ENCODE results near the gene FIBCD1. TPM values are rescaled to one million over a fixed set of nuclear protein-coding genes. Genes with fewer than 3 reads are reported as not detected.

The FIBCD1 gene
- total RNA-seq, 4 donors from 2014 or later: 0.40 to 0.83 (median 0.42) TPM; not detected in 1

- peaks cover 27 to 58% (median 34%) of the 10 kb centered on the region in 4 donors for H3K36me3 ChIP-seq
- no peaks in the 10 kb centered on the region for H3K27me3 ChIP-seq
- WGBS: 34% methylated on average over 22 of the region's 22 CpGs
- TF ChIP-seq EP300 (IDR thresholded peaks at IDR 0.05): no peak
- TF ChIP-seq POLR2AphosphoS5 (IDR thresholded peaks at IDR 0.05): peak; percentile 74 to 76
- TF ChIP-seq POLR2A (IDR thresholded peaks at IDR 0.05; ENCODE audit: low read depth): no peak
- TF ChIP-seq CTCF (IDR thresholded peaks at IDR 0.05): no peak
- H3K9me3 ChIP-seq: no peaks in the 10 kb centered on the region
- peak overlapping the region in 1 of 4 donors; percentile 12 for H3K4me3 ChIP-seq
- no peak for DNase-seq (ENCODE audit: extremely low spot score)
- H3K4me1 ChIP-seq: peaks cover 51 to 89% (median 81%) of the 10 kb centered on the region in 4 donors
- H3K27ac ChIP-seq (replicated peaks in 1 of 4): peak overlapping the region; percentile 76 to 84 (median 82)
- intact Hi-C loops (cut with DNase I): no loop called here
Measured at GRCh38 chr9:130857864-130858738, 80.9 kb downstream of the FIBCD1 start.

GRCh38 chr9:130856474-130856873 is 82.6 kb downstream of the FIBCD1 start:
- Histone ChIP-seq H3K4me1 (peaks cover 36 to 87% (median 81%) of the 10 kb centered on the region in 4 donors), H3K36me3 (peaks cover 27 to 47% (median 28%) of the 10 kb centered on the region in 4 donors), H3K27ac (replicated peaks in 1 of 4) (peak overlapping the region in 3 of 4 donors; percentile 28 to 84 (median 83)), H3K27me3 (no peaks in the 10 kb centered on the region), H3K4me3 (no peak overlapping the region), H3K9me3 (no peaks in the 10 kb centered on the region)
- intact Hi-C loops (cut with DNase I): no loop called here
- 74% methylated on average over 8 of the region's 8 CpGs for WGBS
- TF ChIP-seq EP300 (IDR thresholded peaks at IDR 0.05) (no peak), POLR2AphosphoS5 (IDR thresholded peaks at IDR 0.05) (no peak), POLR2A (IDR thresholded peaks at IDR 0.05; ENCODE audit: low read depth) (no peak), CTCF (IDR thresholded peaks at IDR 0.05) (no peak)
- DNase-seq (ENCODE audit: extremely low spot score): no peak

GRCh38 chr9:130854835-130855234 is 84.2 kb downstream of the FIBCD1 start:
- no peaks in the 10 kb centered on the region for H3K9me3 ChIP-seq
- H3K36me3 ChIP-seq: peaks cover 27 to 44% (median 28%) of the 10 kb centered on the region in 4 donors
- H3K4me3 ChIP-seq: no peak overlapping the region
- intact Hi-C loops (cut with DNase I): no loop called here
- 93% methylated on average over 9 of the region's 9 CpGs for WGBS
- no peak for TF ChIP-seq POLR2A (IDR thresholded peaks at IDR 0.05; ENCODE audit: low read depth)
- no peak for TF ChIP-seq EP300 (IDR thresholded peaks at IDR 0.05)
- TF ChIP-seq CTCF (IDR thresholded peaks at IDR 0.05): no peak
- TF ChIP-seq POLR2AphosphoS5 (IDR thresholded peaks at IDR 0.05): no peak
- peak overlapping the region in 3 of 4 donors; percentile 2 to 10 (median 8) for H3K27ac ChIP-seq (replicated peaks in 1 of 4)
- H3K4me1 ChIP-seq: peaks cover 20 to 87% (median 81%) of the 10 kb centered on the region in 4 donors
- H3K27me3 ChIP-seq: no peaks in the 10 kb centered on the region
- DNase-seq (ENCODE audit: extremely low spot score): no peak

- no peaks in the 10 kb centered on the region for H3K27me3 ChIP-seq
- H3K9me3 ChIP-seq: no peaks in the 10 kb centered on the region
- TF ChIP-seq CTCF (IDR thresholded peaks at IDR 0.05) (no peak), POLR2AphosphoS5 (IDR thresholded peaks at IDR 0.05) (no peak), POLR2A (IDR thresholded peaks at IDR 0.05; ENCODE audit: low read depth) (no peak), EP300 (IDR thresholded peaks at IDR 0.05) (no peak)
- no peak overlapping the region for H3K4me3 ChIP-seq
- DNase-seq (ENCODE audit: extremely low spot score): no peak
- H3K4me1 ChIP-seq: peaks cover 12 to 87% (median 81%) of the 10 kb centered on the region in 4 donors
- H3K27ac ChIP-seq (replicated peaks in 1 of 4): peak overlapping the region in 3 of 4 donors; percentile 89 to 93 (median 91)
- 87% methylated on average over 8 of the region's 8 CpGs for WGBS
- H3K36me3 ChIP-seq: peaks cover 27 to 41% (median 28%) of the 10 kb centered on the region in 4 donors
- intact Hi-C loops (cut with DNase I): no loop called here
Measured at GRCh38 chr9:130854092-130854491, 85.0 kb downstream of the FIBCD1 start.
